Lung microvascular endothelial cell (primary cell): ENCODE measurements around the gene FBXO28. TPM values are rescaled to one million over a fixed set of nuclear protein-coding genes. Genes with fewer than 3 reads are reported as not detected.
"Not testable (repeated sequence)": the region's sequence is repeated elsewhere in the genome, so short reads cannot be mapped to it uniquely, and the experiment has no call there.

ENCODE experiments used
- DNase-seq, 2 donors: peaks; one replicate each; pipeline versions ENCODE4 v3.0.0 to v3.0.0-alpha.2; 2010; ENCODE audit warnings: low read depth in 2 of 2
- total RNA-seq: library from RNA; depleted of rRNA; stranded (reverse); fragments of >200 nt; gene quantifications from 2 replicates; pipeline ENCODE4 v1.2.1, GENCODE V29; 2014

The FBXO28 gene
- total RNA-seq, 1 donor from 2014 or later: 95.0 TPM

DNA sequence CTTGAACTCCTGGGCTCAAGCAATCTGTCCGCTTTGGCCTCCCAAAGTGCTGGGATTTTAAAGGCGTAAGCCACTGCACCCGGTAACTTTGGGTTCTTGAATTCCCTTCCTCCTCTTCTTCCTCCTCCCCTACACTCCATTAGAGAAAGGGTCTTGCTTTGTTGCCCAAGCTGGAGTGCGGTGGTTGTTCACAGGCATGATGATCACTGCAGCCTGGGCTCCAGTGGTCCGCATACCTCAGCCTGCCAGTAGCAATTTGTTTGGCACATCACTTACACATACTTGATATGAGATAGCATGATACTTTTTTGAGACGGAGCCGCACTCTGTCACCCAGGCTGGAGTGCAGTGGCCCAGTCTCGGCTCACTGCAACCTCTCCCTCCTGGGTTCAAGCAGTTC lies 71.3 kb downstream of the FBXO28 start:
- no peak for DNase-seq

DNA sequence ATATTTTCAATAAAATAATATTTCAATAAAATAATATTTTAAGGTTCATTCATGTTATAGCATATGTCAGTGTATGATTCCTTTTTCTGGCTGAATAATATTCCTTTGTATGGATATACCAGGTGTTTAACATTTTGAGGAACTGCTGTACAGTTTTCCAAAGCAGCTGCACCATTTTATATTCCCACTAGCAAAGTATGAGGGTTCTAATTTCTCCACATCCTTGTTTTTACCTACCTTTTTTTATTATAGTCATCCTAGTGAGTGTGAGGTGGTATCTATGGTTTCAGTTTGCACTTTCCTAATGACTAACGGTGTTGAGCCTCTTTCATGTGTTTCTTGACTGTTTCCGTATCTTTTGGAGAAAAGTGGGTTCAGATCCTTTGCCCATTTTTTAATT lies 74.4 kb downstream of the FBXO28 start:
- DNase-seq: no peak

DNA sequence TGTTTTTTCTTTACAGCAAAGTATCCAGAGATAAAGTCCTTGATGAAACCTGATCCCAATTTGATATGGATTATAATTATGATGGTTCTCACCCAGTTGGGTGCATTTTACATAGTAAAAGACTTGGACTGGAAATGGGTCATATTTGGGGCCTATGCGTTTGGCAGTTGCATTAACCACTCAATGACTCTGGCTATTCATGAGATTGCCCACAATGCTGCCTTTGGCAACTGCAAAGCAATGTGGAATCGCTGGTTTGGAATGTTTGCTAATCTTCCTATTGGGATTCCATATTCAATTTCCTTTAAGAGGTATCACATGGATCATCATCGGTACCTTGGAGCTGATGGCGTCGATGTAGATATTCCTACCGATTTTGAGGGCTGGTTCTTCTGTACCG lies 75.7 kb downstream of the FBXO28 start:
- DNase-seq: no peak

DNA sequence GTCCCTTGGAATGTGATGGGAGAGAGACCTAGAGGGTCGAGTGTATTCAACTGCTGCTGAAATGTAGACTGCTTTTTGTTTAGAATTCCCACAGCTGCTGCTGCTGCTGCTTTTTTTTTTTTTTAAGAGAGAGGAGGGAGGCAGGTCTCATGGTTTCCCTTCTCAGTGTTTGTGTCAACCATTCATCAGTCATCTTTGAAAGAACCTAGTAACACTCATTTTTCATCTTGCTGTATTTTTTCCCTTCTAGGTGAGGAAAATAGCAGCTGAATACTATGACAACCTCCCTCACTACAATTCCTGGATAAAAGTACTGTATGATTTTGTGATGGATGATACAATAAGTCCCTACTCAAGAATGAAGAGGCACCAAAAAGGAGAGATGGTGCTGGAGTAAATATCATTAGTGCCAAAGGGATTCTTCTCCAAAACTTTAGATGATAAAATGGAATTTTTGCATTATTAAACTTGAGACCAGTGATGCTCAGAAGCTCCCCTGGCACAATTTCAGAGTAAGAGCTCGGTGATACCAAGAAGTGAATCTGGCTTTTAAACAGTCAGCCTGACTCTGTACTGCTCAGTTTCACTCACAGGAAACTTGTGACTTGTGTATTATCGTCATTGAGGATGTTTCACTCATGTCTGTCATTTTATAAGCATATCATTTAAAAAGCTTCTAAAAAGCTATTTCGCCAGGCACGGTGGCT lies 78.3 kb downstream of the FBXO28 start:
- no peak for DNase-seq

DNA sequence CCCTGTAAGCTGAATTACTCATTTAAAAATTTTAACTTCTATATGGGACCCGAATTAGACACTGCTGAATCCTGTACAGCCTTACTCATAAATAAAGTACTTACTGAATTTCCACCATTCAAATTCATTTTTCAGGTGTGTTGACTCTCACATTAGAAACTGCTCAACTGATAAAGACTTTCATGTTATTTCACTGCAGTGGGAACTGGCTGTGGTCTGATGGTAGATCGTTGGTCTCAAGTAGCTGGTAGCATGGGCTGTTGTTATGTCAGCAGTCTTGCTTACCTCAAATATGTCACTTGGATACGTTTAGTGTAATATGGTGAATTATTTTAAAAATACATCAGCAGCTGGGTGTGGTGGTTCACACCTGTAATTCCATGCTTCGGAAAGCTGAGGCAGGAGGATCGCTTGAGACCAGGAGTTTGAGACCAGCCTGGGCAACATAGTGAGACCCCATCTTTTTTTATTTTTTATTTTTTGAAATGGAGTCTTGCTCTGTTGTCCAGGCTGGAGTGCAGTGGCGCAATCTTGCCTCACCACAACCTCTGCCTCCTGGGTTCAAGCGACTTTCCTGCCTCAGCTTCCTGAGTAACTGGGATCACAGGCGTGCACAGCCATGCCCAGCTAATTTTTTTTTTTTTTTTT lies 79.5 kb downstream of the FBXO28 start:
- DNase-seq: no peak

DNA sequence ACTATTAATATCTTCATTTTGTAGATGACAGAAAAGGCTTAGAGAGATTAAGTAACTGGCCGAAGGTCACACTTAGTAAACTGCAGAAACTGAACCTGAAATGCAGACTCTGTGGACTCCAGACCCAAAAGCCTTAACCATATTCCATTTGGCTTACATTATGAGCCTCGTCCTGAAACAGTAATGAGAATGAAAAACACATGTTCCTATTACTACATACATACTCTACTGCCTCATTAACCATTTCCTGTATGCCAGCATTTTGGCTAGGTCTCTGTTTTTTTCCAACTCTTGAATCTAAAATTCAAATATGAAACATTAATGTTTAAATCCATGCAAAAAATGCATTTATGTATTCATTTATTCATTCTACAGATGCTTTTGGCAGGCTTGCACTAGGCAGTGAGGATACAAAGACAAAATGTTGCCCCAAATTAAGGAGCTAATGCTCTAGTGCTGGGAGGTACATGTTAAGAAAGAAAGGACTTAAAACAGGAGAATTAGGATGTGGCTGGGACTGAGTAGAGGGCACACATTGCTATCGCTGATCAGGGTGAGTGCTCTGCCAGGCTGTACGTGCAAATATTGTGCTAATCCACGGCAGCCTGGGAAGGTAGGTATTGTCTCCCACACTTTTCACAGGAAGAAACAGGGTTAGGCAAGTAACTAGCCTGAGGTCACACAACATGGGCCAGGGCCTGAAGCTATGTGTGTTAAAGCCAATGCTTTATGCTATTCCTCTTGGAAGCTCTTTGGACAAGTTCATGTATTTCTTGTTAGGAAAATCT lies 83.1 kb downstream of the FBXO28 start:
- peak in 1 of 2 donors; percentile 34 for DNase-seq

DNA sequence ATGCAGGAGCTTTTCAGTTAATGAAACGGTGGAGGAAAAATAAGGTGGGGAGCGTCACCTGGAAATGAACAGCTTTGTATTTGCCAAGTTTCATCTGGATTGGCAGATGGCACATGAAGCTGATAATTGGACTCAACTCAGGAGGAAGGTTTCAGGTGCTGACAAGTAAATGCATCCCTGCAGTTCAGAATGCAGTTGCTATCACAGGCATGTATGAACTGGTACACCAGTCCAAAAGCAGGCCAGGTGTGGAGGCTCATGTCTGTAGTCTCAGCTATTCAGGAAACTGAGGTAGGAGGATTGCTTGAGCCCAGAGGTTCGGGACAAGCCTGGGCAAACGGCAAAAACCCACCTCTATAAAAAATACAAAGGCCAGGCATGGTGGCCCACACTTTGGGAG lies 84.7 kb downstream of the FBXO28 start:
- no peak for DNase-seq

DNA sequence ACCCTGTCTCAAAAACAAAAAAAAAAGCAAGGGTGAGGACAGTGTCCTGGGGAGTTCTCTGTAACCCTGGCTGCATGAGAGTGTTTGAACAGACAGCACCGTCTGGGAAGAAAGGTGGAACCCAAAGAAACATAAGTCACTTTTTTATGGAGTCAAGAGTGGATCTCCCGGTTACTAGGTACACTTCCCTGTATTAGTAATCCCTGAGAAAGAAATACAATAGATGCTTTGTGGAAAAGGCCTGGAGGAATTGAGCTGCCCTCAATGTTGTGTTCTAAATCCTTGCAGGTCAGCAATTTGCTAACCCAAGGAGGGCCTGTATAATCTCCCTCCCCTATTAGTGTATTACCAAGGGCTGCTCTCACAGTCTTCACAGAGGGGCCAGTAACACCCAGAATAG lies 85.8 kb downstream of the FBXO28 start:
- DNase-seq: no peak

DNA sequence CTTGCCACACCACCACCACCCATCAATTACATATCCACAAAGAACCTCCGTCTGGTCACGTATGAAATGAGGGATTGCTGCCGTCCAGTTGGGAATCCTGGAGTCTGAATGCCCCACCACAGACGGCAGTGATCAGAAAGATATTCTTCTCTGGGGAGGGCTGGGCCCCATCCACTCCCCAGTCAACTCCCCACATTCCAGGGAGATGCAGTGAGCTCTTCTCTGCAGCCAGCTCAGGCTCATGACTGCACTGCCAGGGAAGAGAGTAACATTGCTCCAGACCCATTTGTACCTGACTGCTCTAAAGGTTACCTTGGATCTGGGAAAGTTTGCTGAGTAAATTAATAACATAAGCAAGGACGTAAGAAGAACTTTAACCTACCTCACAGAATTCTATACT lies 87.5 kb downstream of the FBXO28 start:
- DNase-seq: no peak

DNA sequence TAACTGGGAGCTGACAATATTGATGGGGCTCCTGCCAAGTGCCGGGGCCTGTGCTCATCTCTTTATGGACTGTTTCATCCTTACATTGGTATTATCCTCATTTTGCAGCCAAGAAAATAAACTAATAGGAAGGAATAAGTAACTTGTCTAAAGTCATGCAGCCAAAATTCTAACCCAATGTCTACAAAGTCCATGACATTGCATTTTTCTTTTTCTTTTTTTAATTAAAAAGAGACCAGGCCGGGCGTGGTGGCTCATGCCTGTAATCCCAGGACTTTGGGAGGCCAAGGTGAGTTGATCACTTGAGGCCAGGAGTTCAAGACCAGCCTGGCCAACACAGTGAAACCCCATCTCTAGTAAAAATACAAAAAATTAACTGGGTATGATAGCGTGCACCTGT lies 87.9 kb downstream of the FBXO28 start:
- DNase-seq: no peak

DNA sequence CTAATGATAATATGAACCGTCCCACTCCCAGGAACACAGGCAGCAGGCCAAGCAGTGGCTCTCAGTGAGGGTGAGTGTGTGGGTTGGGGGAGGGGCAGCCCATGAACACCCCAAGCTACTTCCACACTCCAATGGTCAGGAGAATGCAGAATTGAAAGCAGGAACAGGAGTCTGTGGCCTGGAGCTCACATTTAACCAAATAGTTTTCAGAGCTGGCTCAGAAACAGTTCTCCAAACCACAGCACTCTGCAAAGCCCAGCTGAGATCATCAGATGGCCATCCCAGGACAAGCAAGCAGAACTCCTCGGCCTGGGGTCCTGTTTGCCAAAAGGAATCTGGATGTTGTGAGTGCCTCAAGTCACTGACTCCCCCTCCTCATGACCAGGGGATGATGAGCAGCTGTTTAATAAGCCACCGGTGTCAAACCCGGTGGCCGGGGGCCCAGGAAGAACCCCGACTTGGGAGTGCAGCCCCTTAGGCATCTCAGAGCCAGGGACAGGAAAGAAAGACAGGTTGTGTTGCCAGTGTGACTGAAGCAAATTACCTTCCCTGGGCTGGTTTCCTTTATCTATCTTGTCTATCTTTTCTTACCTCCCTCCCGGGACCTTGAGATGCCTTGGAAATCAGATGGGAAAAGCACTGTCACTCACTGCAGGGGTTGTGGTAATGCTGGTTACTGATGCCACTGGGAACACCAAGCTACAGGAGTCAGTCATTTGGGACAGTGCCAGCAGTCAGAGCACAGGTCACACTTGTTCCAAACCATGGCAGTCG lies 89.5 kb downstream of the FBXO28 start:
- DNase-seq: peak; percentile 31 to 76

DNA sequence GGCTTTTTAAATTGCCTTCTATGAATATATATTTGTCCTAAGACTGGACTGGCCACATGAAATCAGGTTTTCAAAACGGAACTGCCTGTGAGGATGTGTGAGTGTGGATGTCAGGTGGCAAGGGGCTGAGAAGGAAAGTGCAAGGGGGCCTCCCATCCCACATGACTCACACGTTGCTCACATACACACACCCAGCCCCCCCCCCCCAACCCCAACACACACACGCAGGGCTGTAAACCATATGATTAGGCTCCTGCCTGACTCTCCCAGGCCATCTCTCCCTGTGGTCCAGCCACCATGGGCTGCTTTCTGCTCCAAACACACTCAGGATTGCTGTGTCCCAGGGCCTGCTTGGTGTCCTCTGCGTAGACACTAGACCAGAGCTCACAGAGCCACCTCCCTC lies 91.5 kb downstream of the FBXO28 start:
- peak; percentile 35 to 84 for DNase-seq

DNA sequence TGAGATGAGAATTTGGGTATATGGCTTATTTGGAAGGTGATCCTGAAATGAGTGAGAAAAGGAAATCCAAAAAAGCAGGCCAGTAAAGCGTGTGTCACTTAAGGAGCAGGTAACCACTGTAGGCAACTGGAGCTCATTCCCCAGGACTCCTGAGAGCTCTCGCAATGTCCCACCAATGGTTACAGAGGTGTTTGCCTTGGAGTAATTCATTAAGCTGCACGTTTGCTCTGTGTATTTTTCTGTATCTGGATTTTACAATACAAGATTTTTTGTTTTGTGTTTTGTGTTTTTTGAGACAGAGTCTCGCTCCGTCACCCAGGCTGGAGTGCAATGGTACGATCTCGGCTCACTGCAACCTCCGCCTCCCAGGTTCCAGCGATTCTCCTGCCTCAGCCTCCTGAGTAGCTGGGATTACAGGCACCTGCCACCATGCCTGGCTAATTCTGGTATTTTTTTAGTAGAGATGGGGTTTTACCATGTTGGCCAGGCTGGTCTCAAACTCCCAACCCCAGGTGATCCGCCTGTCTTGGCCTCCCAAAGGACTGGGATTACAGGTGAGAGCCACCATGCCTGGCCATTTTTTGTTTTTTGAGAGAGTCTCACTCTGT lies 92.1 kb downstream of the FBXO28 start:
- not testable (repeated sequence) for DNase-seq

DNA sequence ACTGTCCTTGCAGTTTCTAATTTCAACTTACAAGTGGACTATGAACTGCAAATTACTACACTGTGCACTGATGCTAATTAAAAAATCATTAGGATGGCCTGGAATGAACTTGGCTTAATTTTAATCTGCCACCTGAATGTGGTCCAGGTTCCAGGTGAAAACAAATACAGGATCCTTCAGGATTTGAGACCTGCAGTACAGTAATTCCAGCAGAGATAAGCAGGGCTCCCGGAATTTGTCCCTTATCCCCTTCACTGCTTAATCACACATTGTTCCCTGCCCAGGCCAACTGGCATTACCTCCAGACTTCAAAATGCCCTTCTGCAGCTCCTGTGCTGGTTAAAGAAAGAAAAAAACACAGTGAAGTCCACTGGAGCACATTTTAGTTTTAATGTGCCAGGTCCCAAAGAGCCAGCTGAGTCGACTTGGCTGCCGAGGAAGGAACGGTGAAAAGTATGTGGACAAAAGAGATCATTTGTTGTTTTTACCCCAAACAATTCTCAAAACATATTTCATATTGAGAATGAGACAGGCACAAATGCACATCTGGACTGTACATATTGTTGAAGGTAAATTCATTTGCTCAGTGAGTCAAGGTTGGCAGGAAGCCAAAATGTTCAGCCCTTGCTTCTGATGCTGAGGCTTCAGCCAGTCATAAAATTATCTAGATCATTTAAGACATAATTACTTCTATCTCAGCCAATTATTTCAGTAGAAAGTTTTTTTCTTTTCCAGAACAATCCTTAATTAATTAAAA lies 97.5 kb downstream of the FBXO28 start:
- DNase-seq: peak; percentile 77 to 84

Other genes starting within 250 kb of the FBXO28 start
- 64.1 and 70.0 TPM in 2 replicates for gene DEGS1, start 69.1 kb downstream of the FBXO28 start, total RNA-seq
- gene NVL, start 216.1 kb downstream of the FBXO28 start, total RNA-seq: 17.2 and 18.7 TPM in 2 replicates
- gene CNIH4, start 242.8 kb downstream of the FBXO28 start, total RNA-seq: 101 and 111 TPM in 2 replicates